ENCODE results near the gene KLK8. TPM values are rescaled to one million over a fixed set of nuclear protein-coding genes. Genes with fewer than 3 reads are reported as not detected.

The KLK8 gene
- total and polyA plus RNA-seq, 2 experiments from 2014 or later: not detected

- H3K9me3 ChIP-seq (ENCODE audit: low read depth): no peaks in the 10 kb centered on the region
- H3K4me2 ChIP-seq (ENCODE audit: unreplicated experiment): no peak overlapping the region
- no peak overlapping the region for H3K27ac ChIP-seq
- 31% methylated on average over 4 of the region's 4 CpGs for WGBS, 2 experiments (ENCODE audit: low coverage in 1 of 2, low lambda C conversion rate in 2 of 2, missing lambda C conversion rate in 2 of 2)
- no peak overlapping the region for H3K4me3 ChIP-seq
- TF ChIP-seq EZH2 (IDR thresholded peaks at IDR 0.05; ENCODE audit: insufficient read depth, poor library complexity, severe bottlenecking): no peak
- no peak for TF ChIP-seq EZH2phosphoT487 (IDR thresholded peaks at IDR 0.05; ENCODE audit: insufficient read depth, low read depth)
- peaks cover 30% of the 10 kb centered on the region for H3K27me3 ChIP-seq (replicated peaks; ENCODE audit: insufficient read depth)
- no peak overlapping the region for H3K9ac ChIP-seq
- no peak overlapping the region for H2AFZ ChIP-seq
- H3K79me2 ChIP-seq (ENCODE audit: insufficient read depth): no peaks in the 10 kb centered on the region
- H3K4me1 ChIP-seq (ENCODE audit: insufficient read depth): no peaks in the 10 kb centered on the region
- in situ Hi-C loops (cut with MboI): no loop called here
- no peak for DNase-seq
- no peaks in the 10 kb centered on the region for H3F3A ChIP-seq (ENCODE audit: insufficient read depth)
- H3K36me3 ChIP-seq (ENCODE audit: low read depth): no peaks in the 10 kb centered on the region
- H4K20me1 ChIP-seq (ENCODE audit: insufficient read depth): no peaks in the 10 kb centered on the region
- H3K9me2 ChIP-seq (ENCODE audit: insufficient read depth): no peaks in the 10 kb centered on the region
These were observed 8.8 kb upstream of the KLK8 start for GRCh38 chr19:51010066-51010795.

GRCh38 chr19:51009061-51009891 lies 7.9 kb upstream of the KLK8 start:
- H3K9me2 ChIP-seq (ENCODE audit: insufficient read depth): no peaks in the 10 kb centered on the region
- H3F3A ChIP-seq (ENCODE audit: insufficient read depth): no peaks in the 10 kb centered on the region
- in situ Hi-C loops (cut with MboI): no loop called here
- H3K4me1 ChIP-seq (ENCODE audit: insufficient read depth): no peaks in the 10 kb centered on the region
- H3K9ac ChIP-seq: no peak overlapping the region
- TF ChIP-seq EZH2 (IDR thresholded peaks at IDR 0.05; ENCODE audit: insufficient read depth, poor library complexity, severe bottlenecking) (no peak), EZH2phosphoT487 (IDR thresholded peaks at IDR 0.05; ENCODE audit: insufficient read depth, low read depth) (no peak)
- H4K20me1 ChIP-seq (ENCODE audit: insufficient read depth): no peaks in the 10 kb centered on the region
- peaks cover 21% of the 10 kb centered on the region for H3K27me3 ChIP-seq (replicated peaks; ENCODE audit: insufficient read depth)
- 20 to 31% methylated on average over 18 to 19 of the region's 19 CpGs for WGBS, 2 experiments (ENCODE audit: low coverage in 1 of 2, low lambda C conversion rate in 2 of 2, missing lambda C conversion rate in 2 of 2)
- no peak for DNase-seq
- no peak overlapping the region for H2AFZ ChIP-seq
- H3K36me3 ChIP-seq (ENCODE audit: low read depth): no peaks in the 10 kb centered on the region
- no peaks in the 10 kb centered on the region for H3K9me3 ChIP-seq (ENCODE audit: low read depth)
- no peak overlapping the region for H3K4me2 ChIP-seq (ENCODE audit: unreplicated experiment)
- no peaks in the 10 kb centered on the region for H3K79me2 ChIP-seq (ENCODE audit: insufficient read depth)
- no peak overlapping the region for H3K27ac ChIP-seq
- H3K4me3 ChIP-seq: no peak overlapping the region

GRCh38 chr19:51007488-51007887 lies 6.1 kb upstream of the KLK8 start:
- no peaks in the 10 kb centered on the region for H3K36me3 ChIP-seq (ENCODE audit: low read depth)
- WGBS, 2 experiments (ENCODE audit: low coverage in 1 of 2, low lambda C conversion rate in 2 of 2, missing lambda C conversion rate in 2 of 2): 45 to 62% methylated on average over 3 of the region's 3 CpGs
- no peaks in the 10 kb centered on the region for H3K79me2 ChIP-seq (ENCODE audit: insufficient read depth)
- no peaks in the 10 kb centered on the region for H3K9me3 ChIP-seq (ENCODE audit: low read depth)
- peaks cover 14% of the 10 kb centered on the region; the same call in 1 of the 2 replicates for H3K27me3 ChIP-seq (replicated peaks; ENCODE audit: insufficient read depth)
- no peak overlapping the region for H3K9ac ChIP-seq
- TF ChIP-seq EZH2 (IDR thresholded peaks at IDR 0.05; ENCODE audit: insufficient read depth, poor library complexity, severe bottlenecking): no peak
- no peak for TF ChIP-seq EZH2phosphoT487 (IDR thresholded peaks at IDR 0.05; ENCODE audit: insufficient read depth, low read depth)
- no peaks in the 10 kb centered on the region for H3K4me1 ChIP-seq (ENCODE audit: insufficient read depth)
- H4K20me1 ChIP-seq (ENCODE audit: insufficient read depth): no peaks in the 10 kb centered on the region
- no peak overlapping the region for H3K4me2 ChIP-seq (ENCODE audit: unreplicated experiment)
- DNase-seq: no peak
- H3K27ac ChIP-seq: no peak overlapping the region
- no peak overlapping the region for H3K4me3 ChIP-seq
- in situ Hi-C loops (cut with MboI): no loop called here
- H3F3A ChIP-seq (ENCODE audit: insufficient read depth): no peaks in the 10 kb centered on the region
- H2AFZ ChIP-seq: no peak overlapping the region
- no peaks in the 10 kb centered on the region for H3K9me2 ChIP-seq (ENCODE audit: insufficient read depth)

- no peak for DNase-seq
- Histone ChIP-seq H3K4me2 (ENCODE audit: unreplicated experiment) (no peak overlapping the region), H3K9me2 (ENCODE audit: insufficient read depth) (no peaks in the 10 kb centered on the region), H3K9ac (no peak overlapping the region), H3K4me3 (no peak overlapping the region), H3K27me3 (replicated peaks; ENCODE audit: insufficient read depth) (peaks cover 9% of the 10 kb centered on the region; the same call in 1 of the 2 replicates), H4K20me1 (ENCODE audit: insufficient read depth) (no peaks in the 10 kb centered on the region), H3K79me2 (ENCODE audit: insufficient read depth) (no peaks in the 10 kb centered on the region), H3K9me3 (ENCODE audit: low read depth) (no peaks in the 10 kb centered on the region), H3F3A (ENCODE audit: insufficient read depth) (no peaks in the 10 kb centered on the region), H3K36me3 (ENCODE audit: low read depth) (no peaks in the 10 kb centered on the region), H2AFZ (no peak overlapping the region), H3K27ac (no peak overlapping the region), H3K4me1 (ENCODE audit: insufficient read depth) (no peaks in the 10 kb centered on the region)
- no peak for TF ChIP-seq EZH2 (IDR thresholded peaks at IDR 0.05; ENCODE audit: insufficient read depth, poor library complexity, severe bottlenecking)
- TF ChIP-seq EZH2phosphoT487 (IDR thresholded peaks at IDR 0.05; ENCODE audit: insufficient read depth, low read depth): no peak
- in situ Hi-C loops (cut with MboI): no loop called here
- WGBS, 2 experiments (ENCODE audit: low coverage in 1 of 2, low lambda C conversion rate in 2 of 2, missing lambda C conversion rate in 2 of 2): 23 to 25% methylated on average over 8 of the region's 8 CpGs
These were observed 5.0 kb upstream of the KLK8 start for GRCh38 chr19:51006406-51006805.

All from GM23248 (cell line).